Measurements from ENCODE around the gene PHF11.

The PHF11 gene

GRCh38 chr13:49503951-49504350 is 8.2 kb downstream of the PHF11 start:
- Histone ChIP-seq H3K36me3 (replicated peaks in 1 of 2; ENCODE audit: control insufficient read depth in 2 of 2, insufficient read depth in 2 of 2, low read length in 2 of 2) (no peaks in the 10 kb centered on the region), H3K9me3 (replicated peaks in 1 of 2; ENCODE audit: control insufficient read depth in 2 of 2, insufficient read depth in 1 of 2, low read depth in 1 of 2, low read length in 2 of 2) (peaks cover 0 to 4% of the 10 kb centered on the region in 2 donors), H3K4me1 (ENCODE audit: control insufficient read depth in 2 of 2, insufficient read depth in 1 of 2, low read depth in 1 of 2, low read length in 2 of 2) (no peaks in the 10 kb centered on the region), H2AFZ (ENCODE audit: low read length) (no peak overlapping the region), H3K4me2 (ENCODE audit: insufficient read depth, low read length, poor library complexity, severe bottlenecking) (no peak overlapping the region), H3K9ac (ENCODE audit: low read depth, low read length, poor library complexity) (no peak overlapping the region), H3K14ac (ENCODE audit: low read length) (no peak overlapping the region), H3K27me3 (ENCODE audit: control insufficient read depth in 3 of 3, insufficient read depth in 3 of 3, low read depth in 1 of 3, low read length in 3 of 3) (no peaks in the 10 kb centered on the region), H3K27ac (replicated peaks; ENCODE audit: low read length) (no peak overlapping the region), H2BK15ac (ENCODE audit: low read length) (no peak overlapping the region), H3K4ac (ENCODE audit: low read length) (no peak overlapping the region), H2BK120ac (ENCODE audit: low read depth, low read length) (no peak overlapping the region), H4K8ac (ENCODE audit: low read depth, low read length) (no peak overlapping the region), H3K79me1 (ENCODE audit: low read depth, low read length) (no peaks in the 10 kb centered on the region), H2BK5ac (ENCODE audit: low read length) (no peak overlapping the region), H2BK12ac (ENCODE audit: low read length) (no peak overlapping the region), H3K23ac (ENCODE audit: low read depth, low read length, poor library complexity) (no peak overlapping the region), H4K91ac (ENCODE audit: low read depth, low read length, poor library complexity) (no peak overlapping the region), H3K18ac (ENCODE audit: low read length) (no peak overlapping the region), H3K4me3 (ENCODE audit: low read length in 2 of 2) (no peak overlapping the region), H2AK5ac (ENCODE audit: low read depth, low read length) (no peak overlapping the region)
- no CpG with 5 or more reads among the region's 3 CpGs for WGBS, 2 donors (ENCODE audit: extremely low coverage in 2 of 2, insufficient read length in 2 of 2, insufficient replicate concordance in 1 of 2)
- no peak for DNase-seq (ENCODE audit: low spot score)

GRCh38 chr13:49512578-49512977 is 16.8 kb downstream of the PHF11 start:
- Histone ChIP-seq H2BK5ac (ENCODE audit: low read length) (no peak overlapping the region), H2BK120ac (ENCODE audit: low read depth, low read length) (no peak overlapping the region), H3K4me1 (ENCODE audit: control insufficient read depth in 2 of 2, insufficient read depth in 1 of 2, low read depth in 1 of 2, low read length in 2 of 2) (no peaks in the 10 kb centered on the region), H3K23ac (ENCODE audit: low read depth, low read length, poor library complexity) (no peak overlapping the region), H2BK15ac (ENCODE audit: low read length) (no peak overlapping the region), H3K4me3 (ENCODE audit: low read length in 2 of 2) (no peak overlapping the region), H3K18ac (ENCODE audit: low read length) (no peak overlapping the region), H4K91ac (ENCODE audit: low read depth, low read length, poor library complexity) (no peak overlapping the region), H3K36me3 (replicated peaks in 1 of 2; ENCODE audit: control insufficient read depth in 2 of 2, insufficient read depth in 2 of 2, low read length in 2 of 2) (no peaks in the 10 kb centered on the region), H2AFZ (ENCODE audit: low read length) (no peak overlapping the region), H3K4ac (ENCODE audit: low read length) (no peak overlapping the region), H3K14ac (ENCODE audit: low read length) (no peak overlapping the region), H3K27me3 (ENCODE audit: control insufficient read depth in 3 of 3, insufficient read depth in 3 of 3, low read depth in 1 of 3, low read length in 3 of 3) (no peaks in the 10 kb centered on the region), H3K9ac (ENCODE audit: low read depth, low read length, poor library complexity) (no peak overlapping the region), H2AK5ac (ENCODE audit: low read depth, low read length) (no peak overlapping the region), H3K27ac (replicated peaks; ENCODE audit: low read length) (no peak overlapping the region), H2BK12ac (ENCODE audit: low read length) (no peak overlapping the region), H3K79me1 (ENCODE audit: low read depth, low read length) (no peaks in the 10 kb centered on the region), H4K8ac (ENCODE audit: low read depth, low read length) (no peak overlapping the region), H3K4me2 (ENCODE audit: insufficient read depth, low read length, poor library complexity, severe bottlenecking) (no peak overlapping the region), H3K9me3 (replicated peaks in 1 of 2; ENCODE audit: control insufficient read depth in 2 of 2, insufficient read depth in 1 of 2, low read depth in 1 of 2, low read length in 2 of 2) (no peaks in the 10 kb centered on the region)
- no peak for DNase-seq (ENCODE audit: low spot score)
- no CpG with 5 or more reads among the region's 2 CpGs for WGBS, 2 donors (ENCODE audit: extremely low coverage in 2 of 2, insufficient read length in 2 of 2, insufficient replicate concordance in 1 of 2)

- Histone ChIP-seq H3K14ac (ENCODE audit: low read length) (no peak overlapping the region), H3K4me3 (ENCODE audit: low read length in 2 of 2) (no peak overlapping the region), H3K18ac (ENCODE audit: low read length) (no peak overlapping the region), H3K9me3 (replicated peaks in 1 of 2; ENCODE audit: control insufficient read depth in 2 of 2, insufficient read depth in 1 of 2, low read depth in 1 of 2, low read length in 2 of 2) (no peaks in the 10 kb centered on the region), H3K27me3 (ENCODE audit: control insufficient read depth in 3 of 3, insufficient read depth in 3 of 3, low read depth in 1 of 3, low read length in 3 of 3) (no peaks in the 10 kb centered on the region), H2BK12ac (ENCODE audit: low read length) (no peak overlapping the region), H3K36me3 (replicated peaks in 1 of 2; ENCODE audit: control insufficient read depth in 2 of 2, insufficient read depth in 2 of 2, low read length in 2 of 2) (no peaks in the 10 kb centered on the region), H3K4me1 (ENCODE audit: control insufficient read depth in 2 of 2, insufficient read depth in 1 of 2, low read depth in 1 of 2, low read length in 2 of 2) (no peaks in the 10 kb centered on the region), H3K79me1 (ENCODE audit: low read depth, low read length) (no peaks in the 10 kb centered on the region), H2AK5ac (ENCODE audit: low read depth, low read length) (no peak overlapping the region), H2AFZ (ENCODE audit: low read length) (no peak overlapping the region), H3K27ac (replicated peaks; ENCODE audit: low read length) (no peak overlapping the region), H4K8ac (ENCODE audit: low read depth, low read length) (no peak overlapping the region), H2BK15ac (ENCODE audit: low read length) (no peak overlapping the region), H2BK120ac (ENCODE audit: low read depth, low read length) (no peak overlapping the region), H3K9ac (ENCODE audit: low read depth, low read length, poor library complexity) (no peak overlapping the region), H2BK5ac (ENCODE audit: low read length) (no peak overlapping the region), H3K4me2 (ENCODE audit: insufficient read depth, low read length, poor library complexity, severe bottlenecking) (no peak overlapping the region), H4K91ac (ENCODE audit: low read depth, low read length, poor library complexity) (no peak overlapping the region), H3K4ac (ENCODE audit: low read length) (no peak overlapping the region), H3K23ac (ENCODE audit: low read depth, low read length, poor library complexity) (no peak overlapping the region)
- WGBS, 2 donors (ENCODE audit: extremely low coverage in 2 of 2, insufficient read length in 2 of 2, insufficient replicate concordance in 1 of 2) = no CpG with 5 or more reads among the region's 5 CpGs
- no peak for DNase-seq (ENCODE audit: low spot score)
Observed at GRCh38 chr13:49516467-49516866, 20.7 kb downstream of the PHF11 start.

GRCh38 chr13:49517461-49517860 is 21.7 kb downstream of the PHF11 start:
- H3K36me3 ChIP-seq (replicated peaks in 1 of 2; ENCODE audit: control insufficient read depth in 2 of 2, insufficient read depth in 2 of 2, low read length in 2 of 2) = no peaks in the 10 kb centered on the region
- no peak overlapping the region for H3K9ac ChIP-seq (ENCODE audit: low read depth, low read length, poor library complexity)
- H3K14ac ChIP-seq (ENCODE audit: low read length) = no peak overlapping the region
- H3K4me2 ChIP-seq (ENCODE audit: insufficient read depth, low read length, poor library complexity, severe bottlenecking) = no peak overlapping the region
- no peak overlapping the region for H2AK5ac ChIP-seq (ENCODE audit: low read depth, low read length)
- no peak overlapping the region for H2BK5ac ChIP-seq (ENCODE audit: low read length)
- H3K23ac ChIP-seq (ENCODE audit: low read depth, low read length, poor library complexity) = no peak overlapping the region
- no peak overlapping the region for H3K27ac ChIP-seq (replicated peaks; ENCODE audit: low read length)
- H2BK15ac ChIP-seq (ENCODE audit: low read length) = no peak overlapping the region
- H4K91ac ChIP-seq (ENCODE audit: low read depth, low read length, poor library complexity) = no peak overlapping the region
- H3K9me3 ChIP-seq (replicated peaks in 1 of 2; ENCODE audit: control insufficient read depth in 2 of 2, insufficient read depth in 1 of 2, low read depth in 1 of 2, low read length in 2 of 2) = no peaks in the 10 kb centered on the region
- no peak overlapping the region for H4K8ac ChIP-seq (ENCODE audit: low read depth, low read length)
- no CpG with 5 or more reads among the region's 6 CpGs for WGBS, 2 donors (ENCODE audit: extremely low coverage in 2 of 2, insufficient read length in 2 of 2, insufficient replicate concordance in 1 of 2)
- DNase-seq (ENCODE audit: low spot score) = no peak
- no peak overlapping the region for H3K18ac ChIP-seq (ENCODE audit: low read length)
- no peak overlapping the region for H2AFZ ChIP-seq (ENCODE audit: low read length)
- no peak overlapping the region for H3K4me3 ChIP-seq (ENCODE audit: low read length in 2 of 2)
- H2BK120ac ChIP-seq (ENCODE audit: low read depth, low read length) = no peak overlapping the region
- H3K27me3 ChIP-seq (ENCODE audit: control insufficient read depth in 3 of 3, insufficient read depth in 3 of 3, low read depth in 1 of 3, low read length in 3 of 3) = no peaks in the 10 kb centered on the region
- no peaks in the 10 kb centered on the region for H3K4me1 ChIP-seq (ENCODE audit: control insufficient read depth in 2 of 2, insufficient read depth in 1 of 2, low read depth in 1 of 2, low read length in 2 of 2)
- no peak overlapping the region for H3K4ac ChIP-seq (ENCODE audit: low read length)
- H2BK12ac ChIP-seq (ENCODE audit: low read length) = no peak overlapping the region
- H3K79me1 ChIP-seq (ENCODE audit: low read depth, low read length) = no peaks in the 10 kb centered on the region
